HG02798 (cell line): Measurements from ENCODE around the gene MRAP2.

Experiments
- ATAC-seq: cut with Tn5 transposase; IDR thresholded peaks from one replicate; pipeline ENCODE4 v1.9.1; 2021; ENCODE audit warnings: mild to moderate bottlenecking; ENCODE audit not compliant: unreplicated experiment, poor library complexity

Gene MRAP2

GRCh38 chr6:84033523-84034451 lies at the start of gene MRAP2:
MRAP2 (plus strand) TSS chr6:84033772; CDS start chr6:84055319, 21,547 bp downstream.
- peak; percentile 57 for ATAC-seq

- no peak for ATAC-seq
These were observed 49.2 kb upstream of the MRAP2 start for GRCh38 chr6:83984411-83984810.

GRCh38 chr6:83985308-83985713 lies 48.3 kb upstream of the MRAP2 start:
- ATAC-seq = no peak

GRCh38 chr6:83985715-83986114 lies 47.9 kb upstream of the MRAP2 start:
- no peak for ATAC-seq

GRCh38 chr6:83998021-83998584 lies 35.5 kb upstream of the MRAP2 start:
- ATAC-seq = no peak

- no peak for ATAC-seq
These were observed 32.5 kb upstream of the MRAP2 start for GRCh38 chr6:84001119-84001518.

GRCh38 chr6:84002226-84002625 lies 31.3 kb upstream of the MRAP2 start:
- no peak for ATAC-seq

GRCh38 chr6:84003131-84003530 lies 30.4 kb upstream of the MRAP2 start:
- ATAC-seq = no peak

GRCh38 chr6:84003654-84004053 lies 29.9 kb upstream of the MRAP2 start:
- no peak for ATAC-seq

GRCh38 chr6:84007871-84008270 lies 25.7 kb upstream of the MRAP2 start:
- ATAC-seq = no peak

GRCh38 chr6:84013354-84013753 lies 20.2 kb upstream of the MRAP2 start:
- no peak for ATAC-seq

- no peak for ATAC-seq
These were observed 19.6 kb upstream of the MRAP2 start for GRCh38 chr6:84013931-84014330.

- ATAC-seq = no peak
These were observed 17.5 kb upstream of the MRAP2 start for GRCh38 chr6:84016029-84016428.

- ATAC-seq = peak; percentile 65
These were observed 15.7 kb upstream of the MRAP2 start for GRCh38 chr6:84017709-84018452.

GRCh38 chr6:84018453-84019061 lies 15.0 kb upstream of the MRAP2 start:
- ATAC-seq = no peak

GRCh38 chr6:84019141-84019841 lies 14.3 kb upstream of the MRAP2 start:
- no peak for ATAC-seq

GRCh38 chr6:84019842-84020211 lies 13.7 kb upstream of the MRAP2 start:
- no peak for ATAC-seq

GRCh38 chr6:84021625-84022024 lies 11.9 kb upstream of the MRAP2 start:
- ATAC-seq = no peak

- ATAC-seq = no peak
These were observed 6.8 kb upstream of the MRAP2 start for GRCh38 chr6:84026721-84027164.
